Thyroid gland (tissue), 4 donors: ENCODE measurements around the gene RAB40A.

Source experiments
- POLR2A ChIP-seq, 2 donors: fragments of 450-650 bp; IDR thresholded peaks; one replicate each; pipeline ENCODE4 v1.6.1; 2017; ENCODE audit warnings: antibody characterized with exemption in 2 of 2, mild to moderate bottlenecking in 2 of 2, moderate library complexity in 1 of 2
- TF ChIP-seq, protein P1 (sequence below), 6 experiments: fragments of 200-600 bp in 3 of 6; fragments of 450-650 bp in 3 of 6; sonication (generic) in 3 of 6; IDR thresholded peaks; one replicate each; pipeline ENCODE4 v1.5.1; 2016 to 2019; ENCODE audit warnings: antibody characterized with exemption in 6 of 6, mild to moderate bottlenecking in 2 of 6, inconsistent platforms in 1 of 6, moderate library complexity in 1 of 6

DNA sequence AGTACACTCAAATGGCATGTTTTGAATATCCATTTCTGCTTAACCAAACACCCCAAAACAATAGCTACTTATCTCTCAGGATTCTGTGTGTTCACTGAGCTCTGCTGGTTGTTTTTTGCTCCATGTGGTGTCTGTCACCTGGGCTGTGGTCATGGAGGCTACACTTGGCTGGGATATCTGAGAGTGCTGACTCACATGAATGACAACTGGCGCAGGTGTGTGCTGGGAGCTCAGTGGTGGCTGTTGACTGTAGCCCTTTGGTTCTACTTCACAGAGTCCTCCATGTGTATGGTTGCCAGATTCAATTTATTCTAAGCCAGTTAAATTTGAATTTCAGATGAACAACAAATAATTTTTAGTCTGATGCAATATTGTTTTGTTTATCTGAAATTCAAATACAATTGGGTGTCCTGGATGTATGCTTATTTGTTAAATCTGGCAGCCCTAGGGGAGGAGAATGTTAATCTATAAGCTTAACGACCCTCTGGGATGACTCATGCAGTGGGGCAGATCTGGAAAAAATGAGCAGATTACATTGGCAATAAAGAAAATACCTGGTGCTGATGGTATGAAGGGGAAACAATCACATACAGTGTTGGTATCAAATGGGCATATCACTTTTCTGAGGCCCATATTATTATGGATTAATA, 37.8 kb upstream of the RAB40A start:
- no peak for TF ChIP-seq POLR2A (IDR thresholded peaks at IDR 0.05)
- TF ChIP-seq, protein P1, sequence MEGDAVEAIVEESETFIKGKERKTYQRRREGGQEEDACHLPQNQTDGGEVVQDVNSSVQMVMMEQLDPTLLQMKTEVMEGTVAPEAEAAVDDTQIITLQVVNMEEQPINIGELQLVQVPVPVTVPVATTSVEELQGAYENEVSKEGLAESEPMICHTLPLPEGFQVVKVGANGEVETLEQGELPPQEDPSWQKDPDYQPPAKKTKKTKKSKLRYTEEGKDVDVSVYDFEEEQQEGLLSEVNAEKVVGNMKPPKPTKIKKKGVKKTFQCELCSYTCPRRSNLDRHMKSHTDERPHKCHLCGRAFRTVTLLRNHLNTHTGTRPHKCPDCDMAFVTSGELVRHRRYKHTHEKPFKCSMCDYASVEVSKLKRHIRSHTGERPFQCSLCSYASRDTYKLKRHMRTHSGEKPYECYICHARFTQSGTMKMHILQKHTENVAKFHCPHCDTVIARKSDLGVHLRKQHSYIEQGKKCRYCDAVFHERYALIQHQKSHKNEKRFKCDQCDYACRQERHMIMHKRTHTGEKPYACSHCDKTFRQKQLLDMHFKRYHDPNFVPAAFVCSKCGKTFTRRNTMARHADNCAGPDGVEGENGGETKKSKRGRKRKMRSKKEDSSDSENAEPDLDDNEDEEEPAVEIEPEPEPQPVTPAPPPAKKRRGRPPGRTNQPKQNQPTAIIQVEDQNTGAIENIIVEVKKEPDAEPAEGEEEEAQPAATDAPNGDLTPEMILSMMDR (IDR thresholded peaks at IDR 0.05): no peak
